SH-SY5Y (cell line): Measurements from ENCODE around the gene CMTM3.

ENCODE experiments used
- GATA2 ChIP-seq: IDR thresholded peaks from 2 replicates; pipeline ENCODE4 v1.6.1; 2011; ENCODE audit warnings: mild to moderate bottlenecking, low read depth, low read length
- GATA3 ChIP-seq: IDR thresholded peaks from 2 replicates; pipeline ENCODE4 v1.6.1; 2011; ENCODE audit warnings: low read depth, mild to moderate bottlenecking, low read length, moderate library complexity

DNA sequence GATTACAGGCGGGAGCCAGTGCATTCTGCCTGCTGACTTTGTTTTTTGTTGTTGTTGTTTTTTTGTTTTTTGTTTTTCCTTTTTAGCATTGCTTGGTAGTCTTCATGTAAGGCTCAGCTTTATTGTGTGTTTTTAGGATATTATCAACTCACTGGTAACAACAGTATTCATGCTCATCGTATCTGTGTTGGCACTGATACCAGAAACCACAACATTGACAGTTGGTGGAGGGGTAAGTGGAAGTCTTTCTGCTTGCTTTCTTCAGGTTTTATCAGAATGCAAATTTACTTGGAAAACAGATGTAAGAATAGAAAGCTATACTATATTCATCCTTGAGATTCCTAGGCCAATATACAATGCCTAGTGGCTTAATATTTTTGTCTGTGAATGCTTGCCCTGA, 41.5 kb upstream of the CMTM3 start:
- no peak for TF ChIP-seq GATA2
- TF ChIP-seq GATA3, result no peak
